ENCODE results near the gene GRM8. TPM values are rescaled to one million over a fixed set of nuclear protein-coding genes. Genes with fewer than 3 reads are reported as not detected.

The GRM8 gene
- polyA plus RNA-seq, 2 of the 4 experiments (the other 2 are of a cell fraction): 0.06 TPM; not detected in 1

- Histone ChIP-seq H3K4me2 (no peak overlapping the region), H3K4me3 (no peak overlapping the region), H3K4me1 (peaks cover 8% of the 10 kb centered on the region; the same call in 1 of the 3 replicates), H3K27ac (no peak overlapping the region), H3K9me3 (no peaks in the 10 kb centered on the region)
- no peak for DNase-seq (ENCODE audit: low read depth in 1 of 2, low spot score in 1 of 2)
- no peak for FAIRE-seq
- no peak for ATAC-seq
- 52% methylated on average over 1 of the region's 1 CpG for WGBS (ENCODE audit: missing lambda C conversion rate)
- POLR2A ChIA-PET: no interaction called here
- TF ChIP-seq FOSB (CRISPR knock-in tag; IDR thresholded peaks at IDR 0.05): no peak
- TF ChIP-seq RFX5 (IDR thresholded peaks at IDR 0.05): no peak
- TF ChIP-seq ATOH8 (CRISPR knock-in tag; IDR thresholded peaks at IDR 0.05; ENCODE audit: low read depth): no peak
- no peak for TF ChIP-seq FOXS1 (CRISPR knock-in tag; IDR thresholded peaks at IDR 0.05)
- no peak for TF ChIP-seq CBX2 (IDR thresholded peaks at IDR 0.05; ENCODE audit: borderline replicate concordance, low read depth)
- no peak for TF ChIP-seq E2F6 (IDR thresholded peaks at IDR 0.05; ENCODE audit: borderline replicate concordance, low read depth)
- TF ChIP-seq, protein P1, sequence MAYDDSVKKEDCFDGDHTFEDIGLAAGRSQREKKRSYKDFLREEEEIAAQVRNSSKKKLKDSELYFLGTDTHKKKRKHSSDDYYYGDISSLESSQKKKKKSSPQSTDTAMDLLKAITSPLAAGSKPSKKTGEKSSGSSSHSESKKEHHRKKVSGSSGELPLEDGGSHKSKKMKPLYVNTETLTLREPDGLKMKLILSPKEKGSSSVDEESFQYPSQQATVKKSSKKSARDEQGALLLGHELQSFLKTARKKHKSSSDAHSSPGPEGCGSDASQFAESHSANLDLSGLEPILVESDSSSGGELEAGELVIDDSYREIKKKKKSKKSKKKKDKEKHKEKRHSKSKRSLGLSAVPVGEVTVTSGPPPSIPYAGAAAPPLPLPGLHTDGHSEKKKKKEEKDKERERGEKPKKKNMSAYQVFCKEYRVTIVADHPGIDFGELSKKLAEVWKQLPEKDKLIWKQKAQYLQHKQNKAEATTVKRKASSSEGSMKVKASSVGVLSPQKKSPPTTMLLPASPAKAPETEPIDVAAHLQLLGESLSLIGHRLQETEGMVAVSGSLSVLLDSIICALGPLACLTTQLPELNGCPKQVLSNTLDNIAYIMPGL (CRISPR knock-in tag; IDR thresholded peaks at IDR 0.05; ENCODE audit: borderline replicate concordance): no peak
- TF ChIP-seq MAX (IDR thresholded peaks at IDR 0.05): no peak
- no peak for TF ChIP-seq BHLHE40 (IDR thresholded peaks at IDR 0.05; ENCODE audit: low read depth, low read length)
- no peak for TF ChIP-seq MAZ (IDR thresholded peaks at IDR 0.05; ENCODE audit: borderline replicate concordance, low read depth, low read length)
- TF ChIP-seq HOXB5 (CRISPR knock-in tag; IDR thresholded peaks at IDR 0.05): no peak
- TF ChIP-seq USF2 (IDR thresholded peaks at IDR 0.05): no peak
- no peak for TF ChIP-seq KDM1A (IDR thresholded peaks at IDR 0.05; ENCODE audit: low read depth)
- TF ChIP-seq EP300 (IDR thresholded peaks at IDR 0.05): no peak
- TF ChIP-seq HOXB13 (CRISPR knock-in tag; IDR thresholded peaks at IDR 0.05; ENCODE audit: low read depth): no peak
- TF ChIP-seq GATA3 (IDR thresholded peaks at IDR 0.05; ENCODE audit: borderline replicate concordance): no peak
- no peak for TF ChIP-seq SREBF2 (IDR thresholded peaks at IDR 0.05)
- no peak for TF ChIP-seq JUN (IDR thresholded peaks at IDR 0.05)
- no peak for TF ChIP-seq ZNF302 (CRISPR knock-in tag; IDR thresholded peaks at IDR 0.05)
- no peak for TF ChIP-seq NPAS2 (CRISPR knock-in tag; IDR thresholded peaks at IDR 0.05; ENCODE audit: borderline replicate concordance)
- CTCF ChIA-PET: no interaction called here
These were observed 681.9 kb downstream of the GRM8 start for GRCh38 chr7:126570845-126571244.

DNA sequence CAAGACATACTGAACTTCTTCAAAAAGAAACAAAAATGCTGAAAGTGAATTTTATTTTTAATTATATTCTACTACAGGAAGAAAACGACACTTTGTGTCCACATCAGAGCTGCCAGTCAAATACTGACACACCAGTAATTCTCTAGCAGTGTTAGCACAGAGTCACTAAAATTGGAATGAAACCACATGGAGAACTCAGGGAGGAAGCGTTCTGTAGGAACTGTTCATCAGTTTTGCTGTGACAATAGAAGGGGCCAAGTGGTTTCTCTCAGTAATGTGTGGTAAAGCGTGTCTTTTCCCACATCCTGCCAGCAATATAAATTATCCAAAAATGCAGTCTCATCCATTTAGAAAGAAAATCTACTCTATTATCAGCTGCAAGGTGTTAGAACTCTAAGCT, 683.3 kb downstream of the GRM8 start:
- WGBS (ENCODE audit: missing lambda C conversion rate): 15% methylated on average over 3 of the region's 3 CpGs
- Histone ChIP-seq H3K9me3 (no peaks in the 10 kb centered on the region), H3K27ac (no peak overlapping the region), H3K4me2 (no peak overlapping the region), H3K4me1 (peaks cover 6% of the 10 kb centered on the region; the same call in 1 of the 3 replicates), H3K4me3 (no peak overlapping the region)
- ChIA-PET POLR2A (no interaction called here), CTCF (interaction anchor here (0.5 kb wide), 1 partner anchor 39 kb away, joined by 3 read pairs; no protein-coding TSS in a partner anchor)
- no peak for TF ChIP-seq FOSB (CRISPR knock-in tag; IDR thresholded peaks at IDR 0.05)
- no peak for TF ChIP-seq SMC3 (IDR thresholded peaks at IDR 0.05)
- no peak for TF ChIP-seq ZNF302 (CRISPR knock-in tag; IDR thresholded peaks at IDR 0.05)
- TF ChIP-seq RAD21 (conservative IDR thresholded peaks at IDR 0.05 in 1 of 2, IDR thresholded peaks at IDR 0.05 in 1 of 2): no peak
- TF ChIP-seq FOXS1 (CRISPR knock-in tag; IDR thresholded peaks at IDR 0.05): no peak
- TF ChIP-seq MAZ (IDR thresholded peaks at IDR 0.05; ENCODE audit: borderline replicate concordance, low read depth, low read length): no peak
- TF ChIP-seq CBX8 (IDR thresholded peaks at IDR 0.05): no peak
- TF ChIP-seq HOXB13 (CRISPR knock-in tag; IDR thresholded peaks at IDR 0.05; ENCODE audit: low read depth): no peak
- no peak for TF ChIP-seq RFX5 (IDR thresholded peaks at IDR 0.05)
- TF ChIP-seq BCL3 (IDR thresholded peaks at IDR 0.05): no peak
- FAIRE-seq (no peak), DNase-seq (ENCODE audit: low read depth in 1 of 2, low spot score in 1 of 2) (no peak), ATAC-seq (no peak)
